Coronary artery (tissue), 2 donors: ENCODE results near the gene MYB.

ENCODE experiments used
- DNase-seq: peaks from one replicate; pipeline ENCODE4 v3.0.0-alpha.2; 2017; ENCODE audit warnings: low spot score
- H3K27ac ChIP-seq, 2 donors: fragments of 200-600 bp; sonication (generic); one replicate each; pipeline ENCODE4 v1.5.1; 2016 to 2019
- H3K4me3 ChIP-seq: fragments of 200-600 bp; sonication (generic); 2 replicates; pipeline ENCODE4 v1.5.1; 2016; ENCODE audit warnings: mild to moderate bottlenecking, moderate library complexity
- CTCF ChIP-seq: fragments of 200-600 bp; sonication (generic); IDR thresholded peaks from one replicate; pipeline ENCODE4 v1.5.1; 2019; ENCODE audit warnings: antibody characterized with exemption

Gene MYB

GRCh38 chr6:135166515-135166914 lies 14.6 kb upstream of the MYB start:
- no peak for TF ChIP-seq CTCF
- H3K27ac ChIP-seq: no peak overlapping the region
- no peak for DNase-seq
- H3K4me3 ChIP-seq: no peak overlapping the region

DNA sequence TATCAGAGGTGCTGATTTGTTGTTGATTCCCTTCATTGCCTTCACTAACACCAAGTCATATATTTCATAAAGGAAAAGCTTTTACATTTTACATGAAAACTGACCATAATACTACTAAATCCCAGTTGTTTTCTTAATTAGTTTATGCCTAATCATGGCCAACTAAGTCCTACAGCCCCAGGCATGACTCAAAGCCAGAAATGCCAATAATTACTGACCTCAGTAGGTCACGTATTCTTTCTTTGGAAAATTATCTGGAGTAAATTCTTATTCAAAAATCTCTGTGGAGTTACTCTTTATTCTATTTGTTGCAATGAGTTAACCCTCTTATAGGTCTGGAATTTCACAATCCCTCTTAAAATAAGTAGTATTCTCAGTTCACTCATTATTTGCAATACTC lies 13.5 kb upstream of the MYB start:
- H3K27ac ChIP-seq: no peak overlapping the region
- no peak overlapping the region for H3K4me3 ChIP-seq
- no peak for DNase-seq
- no peak for TF ChIP-seq CTCF

- DNase-seq: no peak
- Histone ChIP-seq H3K4me3 (no peak overlapping the region), H3K27ac (no peak overlapping the region)
- no peak for TF ChIP-seq CTCF
These were observed 12.3 kb upstream of the MYB start for GRCh38 chr6:135168766-135169165.

GRCh38 chr6:135170238-135170637 lies 10.9 kb upstream of the MYB start:
- H3K4me3 ChIP-seq: no peak overlapping the region
- no peak overlapping the region for H3K27ac ChIP-seq
- DNase-seq: no peak
- no peak for TF ChIP-seq CTCF

DNA sequence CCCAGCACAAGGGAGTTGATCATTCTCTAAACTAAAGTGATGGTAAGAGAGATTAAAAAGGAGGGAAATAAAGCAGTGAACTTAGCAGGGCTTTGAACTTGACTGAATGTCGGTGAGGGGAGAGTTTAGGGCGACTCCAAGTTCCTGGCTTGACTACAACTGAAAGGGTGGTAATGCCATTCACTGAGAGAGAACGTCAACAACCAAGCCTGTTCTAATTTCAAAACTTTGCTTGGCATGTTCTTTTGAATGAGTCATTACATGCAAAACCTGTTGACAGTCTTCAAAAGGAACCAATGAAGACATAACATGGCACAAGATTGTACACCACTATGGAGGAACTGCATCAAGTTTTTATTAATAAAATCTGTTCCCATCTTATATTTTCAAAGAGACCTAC lies 10.3 kb upstream of the MYB start:
- no peak for DNase-seq
- Histone ChIP-seq H3K27ac (no peak overlapping the region), H3K4me3 (no peak overlapping the region)
- TF ChIP-seq CTCF: no peak

- Histone ChIP-seq H3K4me3 (no peak overlapping the region), H3K27ac (no peak overlapping the region)
- TF ChIP-seq CTCF: no peak
- no peak for DNase-seq
These were observed 7.7 kb upstream of the MYB start for GRCh38 chr6:135173242-135173988.

GRCh38 chr6:135173989-135174484 lies 7.1 kb upstream of the MYB start:
- no peak for TF ChIP-seq CTCF
- no peak overlapping the region for H3K27ac ChIP-seq
- no peak overlapping the region for H3K4me3 ChIP-seq
- no peak for DNase-seq
